OCI-LY3 (cell line): ENCODE data around the gene SLC27A4.

Experiments
- H2AFZ ChIP-seq: fragments of 200-600, 300-600 bp; shearing (Covaris generic); 2 replicates; pipeline ENCODE4 v1.6.0; 2014; ENCODE audit warnings: antibody characterized with exemption, low read depth, low read length
- H3K27ac ChIP-seq: fragments of 200-600, 300-600 bp; sonication (generic); 2 replicates; pipeline ENCODE4 v1.5.1; 2014; ENCODE audit warnings: mild to moderate bottlenecking, low read length, moderate library complexity, mixed read lengths
- H3K27me3 ChIP-seq: fragments of 200-600, 300-600 bp; sonication (generic); 2 replicates; pipeline ENCODE4 v1.6.1; 2014; ENCODE audit warnings: low read depth, low read length, mixed read lengths
- H3K36me3 ChIP-seq: fragments of 200-600, 300-600 bp; sonication (generic); replicated peaks from 2 replicates; pipeline ENCODE3; 2014; ENCODE audit warnings: low read depth, low read length, mixed read lengths
- H3K4me1 ChIP-seq: fragments of 300-600, 200-600 bp; sonication (generic); 2 replicates; pipeline ENCODE4 v1.6.1; 2014; ENCODE audit warnings: low read length, mixed read lengths
- H3K4me2 ChIP-seq: fragments of 200-600, 300-600 bp; sonication (generic); 2 replicates; pipeline ENCODE4 v1.6.1; 2014; ENCODE audit warnings: low read length, mixed read lengths
- H3K4me3 ChIP-seq: fragments of 300-600, 200-600 bp; sonication (generic); 2 replicates; pipeline ENCODE4 v1.5.1; 2014; ENCODE audit warnings: antibody characterized with exemption, mild to moderate bottlenecking, low read length, moderate library complexity
- H3K79me2 ChIP-seq: fragments of 300-600, 200-600 bp; shearing (Covaris generic); 2 replicates; pipeline ENCODE4 v1.6.1; 2014; ENCODE audit warnings: mild to moderate bottlenecking, low read length, mixed read lengths
- H3K9ac ChIP-seq: fragments of 300-600, 200-600 bp; shearing (Covaris generic); 2 replicates; pipeline ENCODE4 v1.6.0; 2014; ENCODE audit warnings: mild to moderate bottlenecking, low read length, moderate library complexity
- H3K9me3 ChIP-seq: fragments of 200-600, 300-600 bp; shearing (Covaris generic); 2 replicates; pipeline ENCODE4 v1.6.1; 2014; ENCODE audit warnings: low read length, mixed read lengths; ENCODE audit not compliant: insufficient read depth
- H4K20me1 ChIP-seq: fragments of 200-600, 300-600 bp; sonication (generic); 2 replicates; pipeline ENCODE4 v1.6.1; 2016; ENCODE audit warnings: low read length, mixed read lengths; ENCODE audit not compliant: insufficient read depth
- EZH2phosphoT487 ChIP-seq: fragments of 200-600 bp; shearing (Covaris generic); IDR thresholded peaks from 2 replicates; pipeline ENCODE4 v1.6.1; 2018; ENCODE audit warnings: antibody characterized with exemption, mixed run types, low read depth
- TF ChIP-seq, protein P1 (sequence below): fragments of 200-600, 300-600 bp; sonication (generic); IDR thresholded peaks from 2 replicates; pipeline ENCODE4 v1.5.1; 2014; ENCODE audit warnings: antibody characterized with exemption, low read length, low read depth

Gene SLC27A4

GRCh38 chr9:128389395-128390149 is 49.2 kb downstream of the SLC27A4 start:
- H3K4me3 ChIP-seq = no peak overlapping the region
- no peaks in the 10 kb centered on the region for H4K20me1 ChIP-seq
- H3K36me3 ChIP-seq = peaks cover 14% of the 10 kb centered on the region
- no peak overlapping the region for H3K27ac ChIP-seq
- H3K9me3 ChIP-seq = no peaks in the 10 kb centered on the region
- H3K4me1 ChIP-seq = no peaks in the 10 kb centered on the region
- no peak overlapping the region for H3K9ac ChIP-seq
- H3K27me3 ChIP-seq = no peaks in the 10 kb centered on the region
- no peak overlapping the region for H2AFZ ChIP-seq
- H3K4me2 ChIP-seq = no peak overlapping the region
- H3K79me2 ChIP-seq = no peaks in the 10 kb centered on the region
- TF ChIP-seq EZH2phosphoT487 = no peak
- TF ChIP-seq, protein P1, sequence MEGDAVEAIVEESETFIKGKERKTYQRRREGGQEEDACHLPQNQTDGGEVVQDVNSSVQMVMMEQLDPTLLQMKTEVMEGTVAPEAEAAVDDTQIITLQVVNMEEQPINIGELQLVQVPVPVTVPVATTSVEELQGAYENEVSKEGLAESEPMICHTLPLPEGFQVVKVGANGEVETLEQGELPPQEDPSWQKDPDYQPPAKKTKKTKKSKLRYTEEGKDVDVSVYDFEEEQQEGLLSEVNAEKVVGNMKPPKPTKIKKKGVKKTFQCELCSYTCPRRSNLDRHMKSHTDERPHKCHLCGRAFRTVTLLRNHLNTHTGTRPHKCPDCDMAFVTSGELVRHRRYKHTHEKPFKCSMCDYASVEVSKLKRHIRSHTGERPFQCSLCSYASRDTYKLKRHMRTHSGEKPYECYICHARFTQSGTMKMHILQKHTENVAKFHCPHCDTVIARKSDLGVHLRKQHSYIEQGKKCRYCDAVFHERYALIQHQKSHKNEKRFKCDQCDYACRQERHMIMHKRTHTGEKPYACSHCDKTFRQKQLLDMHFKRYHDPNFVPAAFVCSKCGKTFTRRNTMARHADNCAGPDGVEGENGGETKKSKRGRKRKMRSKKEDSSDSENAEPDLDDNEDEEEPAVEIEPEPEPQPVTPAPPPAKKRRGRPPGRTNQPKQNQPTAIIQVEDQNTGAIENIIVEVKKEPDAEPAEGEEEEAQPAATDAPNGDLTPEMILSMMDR = no peak

GRCh38 chr9:128390150-128390812 is 50.0 kb downstream of the SLC27A4 start:
- no peaks in the 10 kb centered on the region for H3K9me3 ChIP-seq
- TF ChIP-seq, protein P1 = no peak
- TF ChIP-seq EZH2phosphoT487 = no peak
- no peak overlapping the region for H3K27ac ChIP-seq
- H3K36me3 ChIP-seq = peaks cover 14% of the 10 kb centered on the region
- no peak overlapping the region for H3K4me3 ChIP-seq
- H3K27me3 ChIP-seq = no peaks in the 10 kb centered on the region
- H3K4me2 ChIP-seq = no peak overlapping the region
- no peaks in the 10 kb centered on the region for H4K20me1 ChIP-seq
- H3K4me1 ChIP-seq = no peaks in the 10 kb centered on the region
- no peak overlapping the region for H2AFZ ChIP-seq
- no peak overlapping the region for H3K9ac ChIP-seq
- H3K79me2 ChIP-seq = no peaks in the 10 kb centered on the region

GRCh38 chr9:128390813-128391711 is 50.7 kb downstream of the SLC27A4 start:
- Histone ChIP-seq H3K9ac (no peak overlapping the region), H2AFZ (no peak overlapping the region), H3K27ac (no peak overlapping the region), H3K36me3 (peaks cover 14% of the 10 kb centered on the region), H3K27me3 (no peaks in the 10 kb centered on the region), H3K4me1 (no peaks in the 10 kb centered on the region), H3K9me3 (no peaks in the 10 kb centered on the region), H3K4me2 (no peak overlapping the region), H3K79me2 (no peaks in the 10 kb centered on the region), H3K4me3 (no peak overlapping the region), H4K20me1 (no peaks in the 10 kb centered on the region)
- TF ChIP-seq, protein P1 = no peak
- no peak for TF ChIP-seq EZH2phosphoT487

DNA sequence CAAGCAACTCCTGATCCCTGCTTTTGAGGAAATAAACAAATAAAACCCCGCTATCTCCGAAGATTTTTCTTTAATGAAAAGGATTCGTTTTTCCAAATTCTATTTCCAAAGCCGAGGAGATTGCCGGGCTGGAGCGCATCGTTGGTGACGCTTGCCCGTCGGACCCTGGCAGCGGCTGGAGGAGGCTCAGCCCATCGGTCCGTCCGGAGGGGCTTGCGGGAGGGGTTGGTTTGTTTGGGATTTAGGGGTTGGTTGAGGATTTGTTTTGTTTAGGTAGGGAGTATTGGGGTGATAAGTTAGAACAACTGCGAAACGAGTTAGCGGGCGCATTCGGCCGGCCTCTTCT is 51.6 kb downstream of the SLC27A4 start:
- H3K27me3 ChIP-seq = no peaks in the 10 kb centered on the region
- H3K36me3 ChIP-seq = peaks cover 14% of the 10 kb centered on the region
- H3K4me2 ChIP-seq = no peak overlapping the region

More for the DNA sequence above, 51.6 kb downstream of the SLC27A4 start:
- Histone ChIP-seq H3K4me1 (no peaks in the 10 kb centered on the region), H3K9ac (no peak overlapping the region), H3K79me2 (no peaks in the 10 kb centered on the region), H3K9me3 (no peaks in the 10 kb centered on the region), H3K27ac (no peak overlapping the region), H3K4me3 (no peak overlapping the region), H2AFZ (no peak overlapping the region), H4K20me1 (no peaks in the 10 kb centered on the region)
- TF ChIP-seq, protein P1 = no peak
- no peak for TF ChIP-seq EZH2phosphoT487
